Measurements from ENCODE around the gene DDA1. TPM values are rescaled to one million over a fixed set of nuclear protein-coding genes. Genes with fewer than 3 reads are reported as not detected.

DDA1 gene
- total and polyA plus RNA-seq, 8 donors, result 2.2 to 63.7 (median 39.4) TPM

- WGBS, 5 donors, result 1 to 2% (median 2%) methylated on average over 13 to 52 of the region's 52 CpGs
- peak; percentile 97 to 98 for DNase-seq
- TF ChIP-seq CTCF (IDR thresholded peaks at IDR 0.05) (peak in 5 of 7 experiments; percentile 46 to 80 (median 73)), POLR2AphosphoS5 (IDR thresholded peaks at IDR 0.05) (peak in 2 of 3 donors; percentile 59 to 81), POLR2A (IDR thresholded peaks at IDR 0.05) (no peak)
- Histone ChIP-seq H3K36me3 (peaks cover 0 to 25% (median 15%) of the 10 kb centered on the region in 4 donors), H3K9me3 (peaks cover 0 to under 1% (median 0%) of the 10 kb centered on the region in 4 donors), H3K4me3 (peak within 1 kb of the TSS; percentile 61 to 89 (median 72)), H3K27me3 (no peaks in the 10 kb centered on the region), H3K4me1 (peaks cover 21 to 71% (median 59%) of the 10 kb centered on the region in 4 donors), H3K27ac (peak within 1 kb of the TSS; percentile 66 to 92 (median 90))
- intact Hi-C loops (cut with DNase I; ENCODE audit: low total_unique reads), result no loop called here
These were observed 6.0 kb upstream of the DDA1 start, which contains the start of gene ABHD8 for GRCh38 chr19:17303167-17303939. Gene ABHD8, minus strand, starts transcription at chr19:17303425. Its CDS starts 1,809 bp downstream, at chr19:17301616.

- Histone ChIP-seq H3K27ac (peak overlapping the region in 4 of 5 donors; percentile 77 to 92 (median 91)), H3K4me3 (peak overlapping the region in 3 of 4 donors; percentile 61 to 73 (median 71)), H3K9me3 (no peaks in the 10 kb centered on the region), H3K27me3 (no peaks in the 10 kb centered on the region), H3K4me1 (peaks cover 24 to 75% (median 61%) of the 10 kb centered on the region in 4 donors), H3K36me3 (peaks cover 0 to 19% (median 12%) of the 10 kb centered on the region in 4 donors)
- TF ChIP-seq CTCF (IDR thresholded peaks at IDR 0.05) (no peak), EP300 (IDR thresholded peaks at IDR 0.05) (no peak), POLR2A (IDR thresholded peaks at IDR 0.05) (no peak), POLR2AphosphoS5 (IDR thresholded peaks at IDR 0.05) (no peak)
- DNase-seq, result peak in 1 of 2 donors; percentile 36
- 57 to 79% (median 69%) methylated on average over 12 of the region's 12 CpGs for WGBS, 5 donors
- intact Hi-C loops (cut with DNase I; ENCODE audit: low total_unique reads), result no loop called here
These were observed 5.5 kb upstream of the DDA1 start for GRCh38 chr19:17303940-17304267.

GRCh38 chr19:17304386-17305215, 4.8 kb upstream of the DDA1 start:
- 60 to 66% (median 61%) methylated on average over 12 of the region's 12 CpGs for WGBS, 5 donors
- Histone ChIP-seq H3K4me3 (peak overlapping the region in 1 of 4 donors; percentile 65), H3K27ac (peak overlapping the region in 4 of 5 donors; percentile 89 to 92 (median 91)), H3K9me3 (no peaks in the 10 kb centered on the region), H3K36me3 (peaks cover 0 to 17% (median 11%) of the 10 kb centered on the region in 4 donors), H3K4me1 (peaks cover 26 to 78% (median 62%) of the 10 kb centered on the region in 4 donors), H3K27me3 (no peaks in the 10 kb centered on the region)
- peak in 1 of 2 donors; percentile 53 for DNase-seq
- no peak for TF ChIP-seq POLR2AphosphoS5 (IDR thresholded peaks at IDR 0.05)
- TF ChIP-seq CTCF (IDR thresholded peaks at IDR 0.05), result no peak
- TF ChIP-seq EP300 (IDR thresholded peaks at IDR 0.05), result no peak
- no peak for TF ChIP-seq POLR2A (IDR thresholded peaks at IDR 0.05)
- intact Hi-C loops (cut with DNase I; ENCODE audit: low total_unique reads), result no loop called here

- intact Hi-C loops (cut with DNase I; ENCODE audit: low total_unique reads), result no loop called here
- 0 to 40% (median 1%) methylated on average over 1 to 7 of the region's 7 CpGs for WGBS, 5 donors
- no peaks in the 10 kb centered on the region for H3K9me3 ChIP-seq
- H3K36me3 ChIP-seq, result peaks cover 0 to 14% (median 9%) of the 10 kb centered on the region in 4 donors
- no peak for DNase-seq
- peaks cover 30 to 79% (median 67%) of the 10 kb centered on the region in 4 donors for H3K4me1 ChIP-seq
- TF ChIP-seq EP300 (IDR thresholded peaks at IDR 0.05) (peak; percentile 36), CTCF (IDR thresholded peaks at IDR 0.05) (no peak)
- peak overlapping the region; percentile 70 to 92 (median 90) for H3K27ac ChIP-seq
- no peaks in the 10 kb centered on the region for H3K27me3 ChIP-seq
- peak overlapping the region; percentile 65 to 85 (median 78) for H3K4me3 ChIP-seq
These were observed 4.2 kb upstream of the DDA1 start for GRCh38 chr19:17305216-17305516.
